Adipose tissue (tissue), 3 donors: Measurements from ENCODE around the gene AQP6. TPM values are rescaled to one million over a fixed set of nuclear protein-coding genes. Genes with fewer than 3 reads are reported as not detected.

Experiments used
- H3K27ac ChIP-seq: one replicate; pipeline ENCODE4 v1.5.1; 2013; ENCODE audit warnings: low read depth, low read length
- WGBS, 3 donors: extraction: QIAGEN DNeasy Blood & Tissue Kit; methylation state at CpG; one replicate each; pipeline ENCODE4 v1.1.7; 2013; 5-methylcytosine and 5-hydroxymethylcytosine counted together
- polyA plus RNA-seq, 3 donors: library from polyadenylated mRNA; stranded (reverse); fragments of 200-250 nt; gene quantifications; one replicate each; pipeline ENCODE4 v1.2.3, GENCODE V29; 2013
- donor health status: healthy with polysubstance abuse.
- donor health status: Bipolar disorder and iron deficiency.
- donor health status: healthy.

AQP6 gene
- polyA plus RNA-seq, 3 donors = 0.06 to 1.7 (median 0.06) TPM

DNA sequence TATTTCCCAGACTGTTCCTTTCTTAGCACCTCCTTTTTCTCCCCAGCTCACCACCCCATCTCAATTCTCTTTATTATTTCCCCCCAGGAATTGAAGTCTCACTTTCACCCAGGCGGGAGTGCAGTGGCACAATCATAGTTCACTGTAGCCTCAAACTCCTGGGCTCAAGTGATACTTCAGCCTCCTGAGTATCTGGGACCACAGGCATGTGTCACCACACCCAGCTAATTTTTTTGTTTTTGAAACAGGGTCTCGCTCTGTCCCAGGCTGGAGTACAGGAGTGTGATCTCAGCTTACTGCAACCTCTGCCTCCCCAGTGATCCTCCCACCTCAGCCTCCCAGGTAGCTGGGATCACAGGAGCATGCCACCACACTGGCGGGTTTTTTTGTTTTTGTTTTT, 41.6 kb downstream of the AQP6 start:
- 93 to 99% (median 95%) methylated on average over 3 of the region's 3 CpGs for WGBS, 3 donors
- H3K27ac ChIP-seq = no peak overlapping the region

DNA sequence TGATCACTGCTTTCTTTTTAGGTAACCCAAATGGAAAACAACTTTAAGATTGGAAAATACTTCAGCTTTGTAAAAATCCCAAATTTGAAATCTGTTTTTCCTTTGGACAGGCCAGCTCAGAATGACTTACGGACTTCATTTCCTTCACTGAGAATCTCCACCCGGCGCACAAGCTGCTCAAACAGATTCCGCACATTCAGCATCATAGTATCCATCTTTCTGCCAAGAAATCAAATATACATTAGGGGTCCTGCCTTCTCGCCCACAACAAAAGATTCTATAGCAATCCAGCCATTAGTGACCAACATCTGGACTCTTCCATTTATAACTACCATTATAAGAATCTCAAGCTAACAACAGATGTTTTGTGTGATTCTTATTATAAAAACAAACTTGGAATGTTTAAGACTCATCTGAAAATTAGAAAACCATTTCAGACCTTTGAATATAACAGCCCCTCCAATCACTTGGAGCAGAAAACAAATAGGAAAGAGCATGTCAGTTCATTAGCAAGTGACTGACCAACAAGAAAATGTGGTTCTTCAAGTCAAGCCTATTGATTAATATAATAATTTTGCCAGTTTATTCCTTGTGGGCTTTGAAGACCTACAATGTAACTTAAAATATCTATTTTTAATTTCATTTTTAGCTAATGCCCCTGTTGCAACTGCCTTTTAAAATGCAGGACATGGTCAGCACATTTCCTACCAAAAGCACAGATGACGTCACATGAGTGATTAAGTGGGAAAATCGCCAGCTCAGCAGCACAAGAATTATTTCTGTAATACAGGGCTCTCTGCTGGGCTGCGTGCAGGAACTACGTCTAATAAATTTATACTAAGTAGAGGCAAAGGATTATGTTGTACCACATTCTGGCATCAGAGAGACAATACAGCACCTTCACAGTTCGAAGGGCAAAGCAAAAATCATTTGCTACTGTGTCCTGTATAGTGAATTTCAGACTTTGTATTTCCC, 44.0 kb downstream of the AQP6 start:
- 59 to 63% (median 60%) methylated on average over 10 of the region's 10 CpGs for WGBS, 3 donors
- H3K27ac ChIP-seq = no peak overlapping the region

DNA sequence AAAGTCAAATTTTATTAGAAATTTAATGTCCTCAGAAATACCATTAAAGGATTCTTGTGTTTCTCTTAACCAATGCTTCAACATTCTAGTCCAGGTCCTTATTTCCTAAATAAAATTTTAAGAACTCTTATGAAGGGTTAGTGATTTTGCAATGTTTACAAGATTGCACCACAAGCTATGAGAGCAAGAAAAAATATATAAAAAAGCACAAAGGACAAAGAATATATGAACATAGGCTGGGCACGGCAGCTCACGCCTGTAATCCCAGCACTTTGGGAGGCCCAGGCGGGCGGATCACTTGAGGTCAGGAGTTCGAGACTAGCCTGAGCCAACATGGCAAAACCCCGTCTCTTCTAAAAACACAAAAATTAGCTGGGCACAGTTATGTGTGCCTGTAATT, 44.9 kb downstream of the AQP6 start:
- WGBS, 3 donors = 52 to 87% (median 58%) methylated on average over 6 of the region's 6 CpGs
- H3K27ac ChIP-seq = no peak overlapping the region

DNA sequence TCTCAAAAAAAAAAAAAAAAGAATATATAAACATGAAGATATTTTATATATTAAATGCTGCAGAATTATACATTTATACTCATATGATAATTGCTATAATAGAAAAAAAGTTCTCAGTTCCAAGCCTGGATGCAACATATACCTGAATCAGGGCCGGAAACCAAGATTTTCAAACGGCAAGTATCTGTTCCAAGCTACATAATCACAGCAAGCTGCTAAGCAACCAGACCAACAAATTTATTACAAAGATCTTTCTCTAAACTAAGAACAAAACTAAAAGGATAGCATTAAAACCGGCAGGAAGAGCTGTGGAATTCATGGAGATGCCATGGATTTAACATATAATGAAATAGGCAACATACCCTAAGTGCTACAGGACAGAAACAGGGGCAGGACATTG, 45.4 kb downstream of the AQP6 start:
- no peak overlapping the region for H3K27ac ChIP-seq
- WGBS, 3 donors = 60 to 85% (median 66%) methylated on average over 3 of the region's 3 CpGs

DNA sequence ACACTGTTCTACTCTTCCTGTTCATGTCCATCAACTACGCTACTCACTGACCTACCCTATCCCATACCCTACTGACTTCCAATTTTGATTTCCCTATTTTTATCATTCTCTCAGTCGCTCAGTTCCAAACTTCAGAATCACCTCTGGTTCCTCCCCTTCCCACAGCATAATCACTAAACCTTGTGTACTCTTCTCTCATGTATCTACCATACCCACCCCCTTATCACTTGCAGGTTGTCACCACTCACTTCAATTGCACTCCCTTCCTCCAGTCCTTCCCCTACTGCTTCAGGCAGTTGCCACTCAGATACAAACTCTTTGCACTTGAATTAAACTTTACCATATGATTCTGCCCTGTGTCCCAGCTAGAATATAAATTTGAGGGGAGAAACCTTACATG, 46.2 kb downstream of the AQP6 start:
- no peak overlapping the region for H3K27ac ChIP-seq
- 90 to 98% (median 92%) methylated on average over 2 of the region's 2 CpGs for WGBS, 3 donors

DNA sequence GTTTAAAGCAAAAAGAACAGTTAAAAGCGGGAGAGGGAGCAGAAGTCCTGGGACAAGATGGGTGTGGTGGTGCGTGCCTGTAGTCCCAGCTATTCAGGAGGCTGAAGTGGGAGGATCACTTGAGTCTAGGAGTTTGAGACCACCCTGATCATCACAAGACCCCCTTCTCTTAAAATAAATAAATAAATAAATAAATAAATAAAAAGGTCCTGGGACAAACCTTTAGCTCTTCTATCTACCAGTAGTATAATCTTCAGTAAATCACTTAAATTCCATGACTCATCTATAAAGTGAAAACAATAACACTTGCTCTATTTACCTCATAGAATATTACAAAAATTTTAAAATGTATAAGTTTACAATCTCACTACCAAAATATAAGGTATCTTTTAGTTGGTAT, 46.8 kb downstream of the AQP6 start:
- 80 to 100% (median 100%) methylated on average over 2 of the region's 2 CpGs for WGBS, 3 donors
- H3K27ac ChIP-seq = no peak overlapping the region

DNA sequence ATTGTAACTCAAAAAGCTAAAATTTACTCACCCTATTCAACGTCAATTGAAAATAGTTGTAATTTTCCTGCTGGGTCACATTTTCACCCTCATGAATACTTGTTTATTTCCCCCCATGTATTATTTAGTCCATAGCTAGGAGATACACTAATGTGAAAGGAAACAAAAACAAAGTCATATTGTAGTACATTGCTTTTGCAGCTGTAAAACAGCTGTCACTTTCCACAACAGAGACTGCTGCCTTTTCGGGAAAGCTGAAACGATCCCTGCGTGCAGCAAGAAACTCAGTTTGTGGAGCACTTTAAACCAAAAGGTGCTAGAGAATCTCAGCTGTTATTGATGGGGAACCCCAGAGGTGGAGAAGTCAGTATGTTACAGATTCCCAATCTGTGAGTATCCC, 48.3 kb downstream of the AQP6 start:
- no peak overlapping the region for H3K27ac ChIP-seq
- WGBS, 3 donors = 75 to 91% (median 84%) methylated on average over 4 of the region's 4 CpGs

DNA sequence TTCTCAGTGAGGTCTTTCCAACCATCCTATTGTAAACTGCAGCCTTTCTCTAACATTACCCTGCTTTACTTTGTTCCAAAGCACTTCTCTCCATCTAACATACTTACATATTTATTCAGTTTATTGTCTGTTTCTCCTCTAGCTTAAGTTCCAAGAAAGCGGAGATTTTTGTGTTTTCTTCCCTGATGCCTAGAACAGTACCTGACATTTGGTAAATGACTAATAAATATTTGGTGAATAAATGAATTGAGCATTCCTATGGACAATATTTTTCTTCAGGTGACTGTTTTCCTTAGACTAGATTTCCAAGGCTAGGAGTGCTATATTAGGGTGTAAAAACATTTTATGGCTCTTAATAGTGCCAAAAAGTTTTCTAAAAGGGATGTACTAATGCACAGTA, 50.2 kb downstream of the AQP6 start:
- 96 to 100% (median 96%) methylated on average over 1 of the region's 1 CpG for WGBS, 3 donors
- H3K27ac ChIP-seq = no peak overlapping the region

DNA sequence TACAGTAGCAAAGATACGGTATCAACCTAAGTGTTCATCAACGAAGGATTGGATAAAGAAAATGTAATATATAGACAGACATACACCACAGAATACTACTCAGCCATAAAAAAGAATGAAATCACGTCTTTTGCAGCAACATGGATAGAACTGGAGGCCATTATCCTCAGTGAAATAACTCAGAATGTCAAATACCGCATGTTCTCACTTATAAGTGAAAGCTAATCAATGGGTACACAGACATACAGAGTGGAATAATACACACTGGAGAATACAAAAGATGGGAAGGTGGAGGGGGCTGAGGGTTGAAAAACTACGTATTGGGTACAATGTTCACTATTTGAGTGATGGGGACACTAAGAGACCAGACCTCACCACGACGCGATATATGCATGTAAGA, 51.5 kb downstream of the AQP6 start:
- WGBS, 3 donors = 71 to 84% (median 80%) methylated on average over 8 of the region's 8 CpGs
- H3K27ac ChIP-seq = no peak overlapping the region

DNA sequence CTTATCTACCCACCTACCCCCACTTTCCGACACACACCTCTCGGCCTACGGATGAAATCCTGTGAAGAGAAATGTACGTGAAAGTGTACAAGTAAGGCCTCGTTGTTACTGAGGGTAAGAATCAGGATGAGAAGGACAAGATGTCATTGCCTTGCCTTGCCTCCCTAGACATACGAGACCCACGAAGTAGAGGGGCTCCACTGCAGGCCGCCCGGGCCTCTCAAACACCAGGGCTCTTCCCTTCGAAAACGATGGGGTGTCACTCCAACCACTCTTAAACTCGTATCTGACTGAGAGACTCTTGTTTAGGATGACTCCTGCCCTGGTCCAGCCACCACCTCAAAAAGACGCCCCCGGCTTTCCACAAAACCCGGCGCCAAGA, 52.0 kb downstream of the AQP6 start:
- 1 to 3% (median 3%) methylated on average over 16 of the region's 16 CpGs for WGBS, 3 donors
- no peak overlapping the region for H3K27ac ChIP-seq

DNA sequence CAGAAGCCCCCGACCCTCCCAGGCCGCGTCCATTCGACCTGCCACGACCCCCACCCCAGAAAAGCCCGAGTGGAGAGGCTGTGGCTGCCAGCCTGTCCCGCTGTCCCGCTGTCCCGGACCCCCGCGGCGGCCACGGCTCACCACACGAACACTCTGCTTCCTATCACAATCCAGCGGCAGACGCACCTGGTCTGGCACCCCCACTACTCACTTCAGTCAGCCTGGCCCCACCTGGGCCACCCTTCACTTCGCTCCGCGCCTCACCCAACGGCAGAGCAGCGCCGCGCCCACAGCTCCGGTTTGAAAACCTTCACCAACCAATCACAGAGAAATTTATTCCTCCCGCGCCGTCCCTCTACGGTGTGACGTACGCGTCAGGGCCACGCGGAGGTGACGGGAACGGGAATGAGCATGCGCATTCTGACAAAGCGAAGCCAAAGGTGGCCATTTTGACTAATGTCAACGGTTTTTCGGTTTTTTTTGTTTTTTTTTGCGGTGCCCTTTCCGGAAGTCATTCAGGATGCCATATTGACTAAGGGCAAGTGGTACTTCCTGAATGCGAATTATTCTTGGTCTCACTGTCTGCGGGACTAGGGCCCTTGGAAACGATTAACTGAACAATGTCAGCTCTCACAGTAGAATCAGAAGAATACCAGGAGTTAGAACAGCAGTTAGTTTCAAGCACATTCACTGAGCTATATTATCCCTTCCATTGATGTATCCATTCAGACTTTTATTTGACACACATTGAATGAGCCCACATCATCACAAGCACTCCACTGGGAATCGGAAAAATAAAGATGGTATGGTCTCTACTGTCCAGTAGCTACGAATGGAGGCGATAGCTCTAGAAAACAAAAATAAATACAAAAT, 52.7 kb downstream of the AQP6 start, which contains the start of gene RACGAP1:
Gene RACGAP1 (minus strand): TSS at position 308 of the 873 bp plus-strand sequence. CDS start 8,779 bp downstream, outside the sequence.
- H3K27ac ChIP-seq = no peak within 1 kb of the TSS
- WGBS, 3 donors = 5% methylated on average over 47 of the region's 47 CpGs

DNA sequence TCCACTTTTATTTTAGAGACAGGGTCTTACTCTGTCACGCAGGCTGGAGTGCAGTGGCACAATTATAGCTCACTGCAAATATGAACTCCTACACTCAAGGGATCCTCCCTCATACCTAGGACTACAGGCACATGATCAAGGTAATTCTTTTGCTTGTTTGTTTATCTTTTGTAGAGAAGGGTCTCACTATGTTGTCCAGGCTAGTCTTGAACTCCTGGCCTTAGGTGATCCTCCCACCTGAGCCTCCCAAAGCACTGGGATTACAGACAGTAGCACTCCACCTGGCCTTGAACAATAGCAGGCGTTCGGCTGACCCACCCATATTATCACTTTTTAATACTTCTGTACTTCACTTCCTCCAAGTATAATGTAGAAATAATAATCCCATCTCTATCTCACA, 53.9 kb downstream of the AQP6 start:
- no peak overlapping the region for H3K27ac ChIP-seq
- 81 to 93% (median 91%) methylated on average over 3 of the region's 3 CpGs for WGBS, 3 donors

Other genes starting within 250 kb of the AQP6 start
- 100 to 1,000 TPM; 120 to 351 (median 210) TPM for gene TMBIM6, start 231.4 kb upstream of the AQP6 start, polyA plus RNA-seq
- gene NCKAP5L, start 144.5 kb upstream of the AQP6 start, polyA plus RNA-seq = 10 to 100 TPM in 2 of 3 donors, 1 to 10 TPM in 1; 4.1 to 17.4 (median 11.6) TPM
- gene BCDIN3D, start 129.8 kb upstream of the AQP6 start, polyA plus RNA-seq = 1 to 10 TPM; 1.6 to 3.2 (median 1.9) TPM
- 1 to 10 TPM in 1 of 3 donors, under 1 TPM in 2; 0.19 to 6.0 (median 0.53) TPM for gene FAIM2, start 69.0 kb upstream of the AQP6 start, polyA plus RNA-seq
- gene AQP2, start 22.2 kb upstream of the AQP6 start, polyA plus RNA-seq = under 1 TPM in 1 of 3 donors, not detected in 2; 0.06 TPM
- gene AQP5, start 11.1 kb upstream of the AQP6 start, polyA plus RNA-seq = under 1 TPM; 0.34 to 0.98 (median 0.76) TPM
- 1 to 10 TPM; 1.8 to 5.4 (median 3.0) TPM for gene RACGAP1, start 52.5 kb downstream of the AQP6 start, polyA plus RNA-seq
- 1 to 10 TPM in 1 of 3 donors, under 1 TPM in 2; 0.38 to 5.4 (median 0.65) TPM for gene ASIC1, start 84.6 kb downstream of the AQP6 start, polyA plus RNA-seq
- gene SMARCD1, start 112.4 kb downstream of the AQP6 start, polyA plus RNA-seq = 10 to 100 TPM; 15.8 to 38.4 (median 17.9) TPM
- 1,000 to 10,000 TPM in 1 of 3 donors, 100 to 1,000 TPM in 2; 119 to 1,308 (median 222) TPM for gene GPD1, start 131.1 kb downstream of the AQP6 start, polyA plus RNA-seq
- gene COX14, start 139.3 kb downstream of the AQP6 start, polyA plus RNA-seq = 100 to 1,000 TPM in 2 of 3 donors, 10 to 100 TPM in 1; 57.4 to 174 (median 134) TPM
- gene CERS5, start 194.4 kb downstream of the AQP6 start, polyA plus RNA-seq = 10 to 100 TPM; 17.0 to 26.1 (median 24.9) TPM